Neural progenitor cell (in vitro differentiated cells): Measurements from ENCODE around the gene TENM3.

Experiments used
- CTCF ChIP-seq: fragments of 200-600 bp; sonication (generic); IDR thresholded peaks from 2 replicates; pipeline ENCODE4 v1.5.1; 2017; ENCODE audit warnings: antibody characterized with exemption, mild to moderate bottlenecking
- EZH2 ChIP-seq: fragments of 200-600 bp; sonication (generic); IDR thresholded peaks from 2 replicates; pipeline ENCODE4 v1.6.1; 2017; ENCODE audit warnings: antibody characterized with exemption, mild to moderate bottlenecking, moderate library complexity

DNA sequence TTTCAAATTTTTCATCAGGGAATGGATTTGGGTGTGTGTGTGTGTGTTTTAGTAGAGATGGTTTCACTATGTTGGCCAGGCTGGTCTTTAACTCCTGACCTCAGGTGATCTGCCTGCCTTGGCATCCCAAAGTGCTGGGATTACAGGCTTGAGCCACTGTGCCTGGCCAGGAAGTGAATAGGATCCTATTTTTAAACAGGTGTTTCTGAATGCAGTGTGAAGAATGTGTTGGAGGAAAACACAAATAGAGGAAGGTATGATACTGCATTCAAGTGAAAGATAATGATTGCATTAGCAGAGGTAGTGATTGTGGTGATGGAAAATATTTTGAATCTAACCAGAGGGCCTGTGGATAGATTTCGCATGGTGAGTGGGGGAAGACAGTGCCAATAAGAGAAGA lies 189.6 kb downstream of the TENM3 start:
- no peak for TF ChIP-seq EZH2
- no peak for TF ChIP-seq CTCF
